Measurements from ENCODE around the gene MPL.

Gene MPL

DNA sequence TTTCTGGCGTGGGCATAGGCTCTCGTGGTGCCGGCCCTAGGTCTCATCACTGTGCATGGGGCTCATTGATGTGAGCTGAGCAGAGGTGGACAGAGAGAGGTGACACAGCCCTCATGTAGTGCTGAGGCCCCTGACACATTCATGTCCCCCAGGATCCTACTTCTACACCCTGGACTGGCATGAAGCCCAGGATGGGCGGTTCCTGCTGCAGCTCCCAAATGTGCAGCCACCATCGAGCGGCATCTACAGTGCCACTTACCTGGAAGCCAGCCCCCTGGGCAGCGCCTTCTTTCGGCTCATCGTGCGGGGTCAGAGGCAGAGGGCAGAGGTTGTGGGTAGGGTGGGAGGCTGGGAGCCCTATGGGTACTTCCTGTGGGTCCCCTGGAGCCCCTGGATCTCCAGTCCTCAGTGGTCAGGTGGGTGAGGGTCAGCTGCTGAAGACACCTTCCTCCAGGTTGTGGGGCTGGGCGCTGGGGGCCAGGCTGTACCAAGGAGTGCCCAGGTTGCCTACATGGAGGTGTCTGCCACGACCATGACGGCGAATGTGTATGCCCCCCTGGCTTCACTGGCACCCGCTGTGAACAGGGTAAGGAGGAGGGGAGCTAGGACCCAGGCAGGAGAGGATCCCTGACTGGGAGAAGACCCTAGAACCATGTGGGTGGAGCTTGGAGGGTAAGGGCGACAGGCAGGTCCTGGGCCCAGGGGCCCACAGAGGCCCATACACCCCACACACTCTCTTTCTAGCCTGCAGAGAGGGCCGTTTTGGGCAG is 30.7 kb upstream of the MPL start:
- no peak for DNase-seq

DNA sequence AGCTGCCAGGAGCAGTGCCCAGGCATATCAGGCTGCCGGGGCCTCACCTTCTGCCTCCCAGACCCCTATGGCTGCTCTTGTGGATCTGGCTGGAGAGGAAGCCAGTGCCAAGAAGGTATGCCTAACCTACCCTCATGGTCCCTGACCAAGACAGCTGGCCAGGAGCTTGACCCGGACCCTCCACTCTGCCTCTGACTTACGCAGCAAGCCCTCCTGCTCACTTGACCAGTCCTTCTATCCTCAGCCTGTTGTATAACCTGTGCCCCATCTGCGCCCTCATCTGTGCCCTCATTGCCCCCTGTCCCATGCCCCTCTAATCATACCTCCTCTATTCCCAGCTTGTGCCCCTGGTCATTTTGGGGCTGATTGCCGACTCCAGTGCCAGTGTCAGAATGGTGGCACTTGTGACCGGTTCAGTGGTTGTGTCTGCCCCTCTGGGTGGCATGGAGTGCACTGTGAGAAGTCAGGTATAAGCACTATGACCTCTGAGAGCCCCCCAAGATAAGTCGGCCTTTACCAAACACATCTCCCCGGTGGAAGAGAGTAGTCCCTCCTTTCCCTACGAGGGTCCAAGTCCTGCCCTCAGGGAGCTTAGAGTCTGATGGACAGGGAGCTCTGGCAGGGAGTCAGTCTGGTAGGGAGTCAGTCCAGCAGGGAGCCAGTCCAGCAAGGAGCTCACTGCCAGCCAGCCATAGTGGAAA is 30.0 kb upstream of the MPL start:
- no peak for DNase-seq

DNA sequence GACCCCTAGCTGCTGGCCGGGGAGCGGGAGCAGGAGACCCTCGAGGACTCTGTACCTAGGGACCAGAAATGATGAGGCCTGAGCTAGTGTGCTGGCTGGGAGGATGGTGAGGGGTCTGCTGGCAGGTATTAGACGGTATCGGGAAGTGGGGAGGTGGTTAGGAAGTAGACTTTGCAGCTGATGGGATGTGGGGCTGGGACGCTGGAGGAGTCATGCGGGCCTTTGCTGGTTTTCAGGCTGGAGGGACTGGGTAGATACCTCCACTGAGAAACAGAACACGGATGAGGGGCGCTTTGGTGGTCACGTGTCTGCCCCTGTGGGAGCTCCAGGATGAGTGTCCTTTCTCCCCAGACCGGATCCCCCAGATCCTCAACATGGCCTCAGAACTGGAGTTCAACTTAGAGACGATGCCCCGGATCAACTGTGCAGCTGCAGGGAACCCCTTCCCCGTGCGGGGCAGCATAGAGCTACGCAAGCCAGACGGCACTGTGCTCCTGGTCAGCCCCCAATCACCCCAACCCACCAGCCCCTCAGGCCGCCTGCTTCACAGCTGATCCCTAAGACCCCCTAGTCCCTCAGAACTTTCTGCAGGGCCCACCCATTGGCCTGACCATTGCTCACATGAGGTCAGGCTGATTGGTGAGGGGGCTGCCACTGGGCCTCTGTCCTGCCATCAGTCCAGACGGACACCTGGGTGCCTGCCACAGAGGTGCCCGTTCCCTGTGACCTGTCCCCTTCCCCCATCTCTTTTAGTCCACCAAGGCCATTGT is 28.8 kb upstream of the MPL start:
- no peak for DNase-seq

DNA sequence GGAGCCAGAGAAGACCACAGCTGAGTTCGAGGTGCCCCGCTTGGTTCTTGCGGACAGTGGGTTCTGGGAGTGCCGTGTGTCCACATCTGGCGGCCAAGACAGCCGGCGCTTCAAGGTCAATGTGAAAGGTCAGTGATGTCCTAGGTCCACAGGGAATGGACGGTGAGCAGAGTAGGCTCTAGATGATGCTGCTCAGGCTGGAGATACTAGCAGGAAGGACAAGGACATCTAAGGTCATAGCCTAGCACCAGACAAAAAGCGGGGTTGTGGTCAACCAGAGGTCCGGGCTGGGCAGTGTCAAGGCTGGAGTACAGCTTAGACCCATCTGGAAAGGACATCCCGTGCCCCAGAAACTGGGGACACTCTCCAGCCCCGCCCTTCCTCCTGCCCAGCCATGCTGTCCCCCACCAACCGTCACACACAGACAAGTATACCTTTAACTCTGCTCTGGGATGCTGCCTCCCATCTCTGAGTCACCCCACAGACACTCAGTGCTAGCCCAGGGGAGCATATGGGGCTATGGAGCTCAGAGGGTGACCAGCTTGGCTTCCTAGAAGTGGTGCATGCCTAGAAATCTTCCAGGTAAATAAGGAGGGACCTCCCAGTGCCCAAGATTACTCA is 28.1 kb upstream of the MPL start:
- no peak for DNase-seq

DNA sequence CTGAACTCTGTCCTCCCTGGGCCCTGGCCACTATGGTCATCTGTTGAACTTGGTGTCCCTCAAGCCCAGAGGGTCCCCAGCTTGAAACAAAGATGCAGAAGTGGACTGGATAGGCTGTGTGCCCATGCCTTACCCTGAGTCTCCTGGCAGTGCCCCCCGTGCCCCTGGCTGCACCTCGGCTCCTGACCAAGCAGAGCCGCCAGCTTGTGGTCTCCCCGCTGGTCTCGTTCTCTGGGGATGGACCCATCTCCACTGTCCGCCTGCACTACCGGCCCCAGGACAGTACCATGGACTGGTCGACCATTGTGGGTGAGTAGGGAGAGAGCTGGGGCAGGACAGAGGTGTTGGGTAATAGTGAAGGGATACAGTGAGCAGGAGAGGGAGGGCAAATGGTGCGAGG is 26.1 kb upstream of the MPL start:
- DNase-seq = no peak

DNA sequence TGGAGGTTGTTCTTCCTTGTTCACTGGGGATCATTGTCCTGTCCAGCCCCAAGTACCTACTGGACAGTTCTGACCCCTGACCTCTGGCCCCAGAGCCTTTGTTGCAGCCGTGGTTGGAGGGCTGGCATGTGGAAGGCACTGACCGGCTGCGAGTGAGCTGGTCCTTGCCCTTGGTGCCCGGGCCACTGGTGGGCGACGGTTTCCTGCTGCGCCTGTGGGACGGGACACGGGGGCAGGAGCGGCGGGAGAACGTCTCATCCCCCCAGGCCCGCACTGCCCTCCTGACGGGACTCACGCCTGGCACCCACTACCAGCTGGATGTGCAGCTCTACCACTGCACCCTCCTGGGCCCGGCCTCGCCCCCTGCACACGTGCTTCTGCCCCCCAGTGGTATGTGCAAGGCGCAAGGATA is 25.4 kb upstream of the MPL start:
- DNase-seq = no peak

DNA sequence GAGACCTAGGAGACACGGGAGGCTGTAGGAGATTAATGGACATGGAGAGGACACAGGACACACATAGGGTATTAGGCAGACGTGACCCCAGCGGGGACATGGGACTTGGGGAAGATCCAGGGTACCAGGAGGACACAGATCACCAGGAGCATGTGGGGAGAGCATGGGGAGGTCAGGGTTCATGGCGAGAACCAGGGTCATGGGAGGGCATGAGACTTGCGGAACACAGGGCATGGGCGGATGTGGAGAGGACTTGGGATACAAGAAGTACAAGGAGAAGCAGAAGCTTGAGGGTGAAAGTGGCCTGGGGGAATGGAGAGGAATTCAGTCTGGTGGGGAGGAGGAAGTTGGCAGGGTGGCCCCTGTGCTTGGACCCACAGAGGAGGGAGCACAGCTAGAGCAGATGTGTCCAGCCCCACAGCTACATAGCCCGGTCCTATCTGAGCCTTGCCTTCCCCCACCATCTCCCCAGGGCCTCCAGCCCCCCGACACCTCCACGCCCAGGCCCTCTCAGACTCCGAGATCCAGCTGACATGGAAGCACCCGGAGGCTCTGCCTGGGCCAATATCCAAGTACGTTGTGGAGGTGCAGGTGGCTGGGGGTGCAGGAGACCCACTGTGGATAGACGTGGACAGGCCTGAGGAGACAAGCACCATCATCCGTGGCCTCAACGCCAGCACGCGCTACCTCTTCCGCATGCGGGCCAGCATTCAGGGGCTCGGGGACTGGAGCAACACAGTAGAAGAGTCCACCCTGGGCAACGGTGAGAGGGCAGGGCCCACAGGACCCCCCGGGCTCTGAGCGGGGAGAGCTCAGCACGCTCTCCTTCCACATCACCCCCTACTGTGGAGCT is 24.7 kb upstream of the MPL start:
- DNase-seq = no peak

DNA sequence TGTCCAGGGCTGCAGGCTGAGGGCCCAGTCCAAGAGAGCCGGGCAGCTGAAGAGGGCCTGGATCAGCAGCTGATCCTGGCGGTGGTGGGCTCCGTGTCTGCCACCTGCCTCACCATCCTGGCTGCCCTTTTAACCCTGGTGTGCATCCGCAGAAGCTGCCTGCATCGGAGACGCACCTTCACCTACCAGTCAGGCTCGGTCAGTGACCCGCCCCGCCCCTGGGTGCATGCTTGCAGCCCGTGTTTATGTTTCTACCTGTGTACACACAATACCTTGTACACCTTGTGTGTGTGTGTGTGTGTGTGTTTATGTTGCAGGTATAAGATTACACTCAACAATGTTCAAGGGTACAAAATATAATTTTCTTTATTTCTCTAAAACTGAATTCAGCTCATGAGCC is 23.8 kb upstream of the MPL start:
- no peak for DNase-seq

DNA sequence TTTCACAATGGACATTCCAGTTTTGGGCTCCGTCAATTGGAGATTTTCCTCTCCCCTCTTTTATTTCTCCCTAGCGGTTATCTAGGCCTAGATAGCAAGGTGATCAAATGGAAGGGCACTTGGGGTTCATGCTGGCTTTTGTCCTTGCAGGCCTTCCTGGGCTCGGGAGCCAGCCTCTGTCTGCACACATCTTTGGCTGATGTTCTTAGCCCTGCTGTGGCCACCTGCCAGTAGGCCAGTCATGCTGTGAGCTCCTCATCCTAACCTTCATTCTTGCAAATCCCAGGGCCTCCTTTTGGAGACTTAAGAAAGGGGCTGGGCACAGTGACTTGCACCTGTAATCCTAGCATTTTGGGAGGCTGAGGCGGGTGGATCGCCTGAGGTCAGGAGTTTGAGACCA is 23.4 kb upstream of the MPL start:
- DNase-seq = no peak

DNA sequence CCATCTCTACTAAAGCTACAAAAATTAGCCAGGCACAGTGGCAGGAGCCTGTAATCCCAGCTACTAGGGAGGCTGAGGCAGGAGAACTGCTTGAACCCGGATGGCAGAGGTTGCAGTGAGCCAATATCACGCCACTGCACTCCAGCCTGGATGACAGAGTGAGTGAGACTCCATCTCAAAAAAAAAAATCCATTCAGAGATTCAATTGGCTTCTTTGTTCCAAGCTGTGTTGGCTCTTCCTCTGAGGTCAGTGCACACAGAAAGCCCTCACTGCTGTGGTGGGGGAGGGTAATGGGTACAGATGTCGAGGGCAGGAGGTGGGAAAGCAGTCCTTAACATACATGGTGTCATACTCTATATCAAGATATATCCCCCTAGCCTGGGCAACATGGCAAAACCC is 22.1 kb upstream of the MPL start:
- peak in 4 of 14 donors; percentile 28 to 56 (median 34) for DNase-seq

DNA sequence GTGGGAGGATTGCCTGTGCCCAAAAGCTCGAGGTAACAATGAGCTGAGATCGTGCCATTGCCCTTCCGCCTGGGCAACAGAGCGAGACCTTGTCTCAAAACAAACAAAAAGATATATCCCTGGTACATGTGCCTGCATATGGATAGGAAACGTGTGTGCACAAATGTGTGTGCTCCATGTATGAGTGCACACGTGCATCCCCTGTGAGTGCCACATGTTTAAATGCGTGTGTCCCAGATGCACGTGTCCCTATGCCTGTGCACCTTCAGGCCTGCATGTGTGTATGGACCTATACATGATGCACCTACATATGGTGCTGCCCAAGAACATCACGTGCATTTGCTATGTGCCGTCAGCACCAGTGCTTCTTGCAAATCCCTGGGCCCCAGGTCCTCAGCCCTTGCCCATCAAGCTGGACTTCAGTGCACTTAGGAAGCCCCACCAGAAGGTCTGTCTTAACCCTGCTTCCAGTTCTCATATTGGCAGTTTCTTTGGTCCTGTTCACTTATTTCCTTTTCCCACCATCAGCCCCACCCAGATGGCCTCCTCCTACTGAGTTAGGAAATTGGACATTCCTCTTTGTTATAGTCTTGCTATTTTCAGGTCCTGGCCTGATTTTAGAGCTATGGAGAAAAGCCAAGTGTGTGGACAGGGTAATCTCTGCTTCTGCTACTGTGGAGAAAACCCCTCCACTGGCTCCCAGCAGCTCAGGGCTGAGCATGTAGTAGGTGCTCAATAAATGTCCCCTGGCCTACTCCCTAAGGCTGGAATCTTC is 21.5 kb upstream of the MPL start:
- DNase-seq = no peak

DNA sequence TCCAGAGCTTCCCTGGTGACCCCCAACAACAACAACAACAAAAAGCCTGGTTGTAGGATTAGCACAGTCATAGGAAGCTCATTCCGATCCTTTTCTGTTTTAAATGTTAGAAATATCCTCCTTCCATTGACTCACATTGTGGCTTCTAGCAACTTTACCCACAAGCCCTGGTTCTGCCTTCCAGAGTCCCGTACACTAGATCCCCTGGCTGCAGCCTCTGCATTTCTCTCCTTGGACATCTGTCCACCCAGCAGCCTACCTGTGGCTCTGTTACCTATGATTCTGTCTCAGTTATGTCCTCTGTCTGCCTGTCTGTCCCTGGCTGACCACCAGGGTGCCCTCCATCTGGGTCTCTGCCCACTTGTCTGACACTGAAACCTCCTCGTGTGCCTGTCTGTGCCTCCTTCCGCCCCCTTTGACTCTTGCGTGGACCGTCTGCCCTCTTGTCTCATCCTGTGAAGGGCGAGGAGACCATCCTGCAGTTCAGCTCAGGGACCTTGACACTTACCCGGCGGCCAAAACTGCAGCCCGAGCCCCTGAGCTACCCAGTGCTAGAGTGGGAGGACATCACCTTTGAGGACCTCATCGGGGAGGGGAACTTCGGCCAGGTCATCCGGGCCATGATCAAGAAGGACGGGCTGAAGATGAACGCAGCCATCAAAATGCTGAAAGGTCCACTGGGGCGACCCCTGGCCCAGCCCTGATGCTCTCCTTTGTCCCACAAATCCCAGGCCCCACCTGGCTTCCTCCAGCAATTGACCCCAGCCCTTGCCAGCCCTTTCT is 20.7 kb upstream of the MPL start:
- DNase-seq = no peak

DNA sequence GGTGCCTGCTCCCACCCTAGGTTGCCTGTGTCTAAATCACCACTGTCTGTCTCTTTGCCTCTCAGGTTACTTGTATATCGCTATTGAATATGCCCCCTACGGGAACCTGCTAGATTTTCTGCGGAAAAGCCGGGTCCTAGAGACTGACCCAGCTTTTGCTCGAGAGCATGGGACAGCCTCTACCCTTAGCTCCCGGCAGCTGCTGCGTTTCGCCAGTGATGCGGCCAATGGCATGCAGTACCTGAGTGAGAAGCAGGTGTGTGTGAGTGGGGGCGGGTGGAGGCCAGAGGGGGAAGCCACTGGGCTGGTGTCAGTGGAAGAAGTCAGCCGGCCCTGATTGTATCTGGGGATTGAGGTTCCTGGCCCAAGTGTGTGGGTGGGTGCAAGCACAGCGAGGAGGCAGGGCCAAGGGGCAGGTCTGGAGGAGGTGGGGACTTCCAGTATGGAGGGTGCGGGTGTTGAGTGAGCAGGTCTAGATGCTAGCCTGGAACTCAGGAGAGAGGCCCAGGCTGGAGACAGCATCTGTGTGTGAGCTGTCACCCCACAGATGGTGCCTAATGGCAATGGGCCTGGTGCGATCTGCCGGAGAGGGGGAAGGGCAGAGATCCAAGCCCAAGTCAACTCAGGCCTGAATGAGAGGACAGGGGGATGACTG is 19.7 kb upstream of the MPL start:
- DNase-seq = peak in 10 of 14 donors; percentile 26 to 77 (median 46)

DNA sequence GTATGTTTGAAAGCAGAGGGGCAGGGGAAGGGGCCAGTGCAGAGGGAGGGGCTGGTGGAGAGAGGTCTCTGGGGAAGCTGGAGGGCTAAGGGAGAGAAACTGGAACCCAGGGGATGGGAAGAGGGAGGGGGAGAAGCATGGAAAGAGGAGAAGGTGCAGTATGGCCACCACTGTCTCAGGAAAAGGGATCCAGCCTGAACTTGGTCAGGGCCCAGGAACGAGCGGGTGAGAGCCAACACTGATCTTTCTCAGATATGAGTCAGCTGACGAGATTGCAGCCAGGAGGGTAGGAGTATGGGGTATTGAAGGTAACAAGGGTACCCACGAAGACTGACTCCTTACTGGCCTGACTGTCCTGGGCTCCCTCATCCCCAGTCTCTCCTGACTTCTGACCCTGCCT is 18.8 kb upstream of the MPL start:
- no peak for DNase-seq

DNA sequence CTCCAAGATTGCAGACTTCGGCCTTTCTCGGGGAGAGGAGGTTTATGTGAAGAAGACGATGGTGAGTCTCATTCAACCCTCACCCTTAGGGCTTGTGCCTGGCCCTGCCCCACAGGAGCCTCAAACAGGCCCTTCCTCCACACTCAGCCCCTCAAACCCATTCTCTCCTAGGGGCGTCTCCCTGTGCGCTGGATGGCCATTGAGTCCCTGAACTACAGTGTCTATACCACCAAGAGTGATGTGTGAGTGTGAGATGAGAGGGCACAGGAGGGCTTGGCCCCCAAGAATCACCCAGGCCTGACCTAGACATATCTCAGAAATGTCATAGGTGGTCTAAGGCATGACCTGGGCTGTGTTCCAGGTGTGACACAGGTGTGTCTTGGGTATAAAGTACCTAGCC is 18.3 kb upstream of the MPL start:
- DNase-seq = no peak

DNA sequence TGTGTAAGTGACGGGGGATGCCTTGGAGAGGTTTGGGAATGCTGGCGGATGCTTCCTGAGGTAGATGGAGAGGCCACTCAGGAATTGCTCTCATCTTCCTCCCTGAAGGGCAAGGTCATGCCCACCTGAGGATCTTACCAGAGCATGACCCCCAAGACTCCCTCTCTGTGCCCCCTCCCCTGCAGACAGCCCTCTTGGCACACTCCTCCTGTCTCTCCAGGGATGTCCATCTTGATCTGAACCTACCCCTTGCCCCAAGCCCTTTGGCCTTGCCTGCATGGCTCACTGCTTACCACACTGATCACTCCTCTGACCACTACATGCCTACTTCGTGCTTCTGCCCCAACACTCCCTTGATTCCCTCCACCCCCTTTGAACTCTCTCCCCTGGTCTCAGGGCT is 17.9 kb upstream of the MPL start:
- no peak for DNase-seq

DNA sequence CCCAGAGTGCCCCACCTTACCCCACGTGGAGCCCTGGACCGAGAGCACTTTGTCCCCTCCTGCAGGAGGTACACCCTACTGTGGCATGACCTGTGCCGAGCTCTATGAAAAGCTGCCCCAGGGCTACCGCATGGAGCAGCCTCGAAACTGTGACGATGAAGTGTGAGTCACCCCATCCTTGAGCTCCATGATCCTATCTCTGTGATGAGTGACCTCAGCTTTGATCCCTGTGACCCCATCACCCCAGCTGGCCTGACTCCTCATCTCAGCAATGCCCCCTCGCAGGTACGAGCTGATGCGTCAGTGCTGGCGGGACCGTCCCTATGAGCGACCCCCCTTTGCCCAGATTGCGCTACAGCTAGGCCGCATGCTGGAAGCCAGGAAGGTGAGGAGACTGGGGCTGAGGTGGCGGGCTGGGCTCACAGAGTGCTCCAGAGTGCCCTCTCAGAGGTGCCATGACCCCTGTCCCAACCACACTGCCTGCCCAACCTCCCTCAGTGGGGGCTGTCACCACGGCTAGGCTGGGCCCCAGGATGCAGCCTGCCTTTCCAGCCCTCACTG is 16.2 kb upstream of the MPL start:
- DNase-seq = no peak

DNA sequence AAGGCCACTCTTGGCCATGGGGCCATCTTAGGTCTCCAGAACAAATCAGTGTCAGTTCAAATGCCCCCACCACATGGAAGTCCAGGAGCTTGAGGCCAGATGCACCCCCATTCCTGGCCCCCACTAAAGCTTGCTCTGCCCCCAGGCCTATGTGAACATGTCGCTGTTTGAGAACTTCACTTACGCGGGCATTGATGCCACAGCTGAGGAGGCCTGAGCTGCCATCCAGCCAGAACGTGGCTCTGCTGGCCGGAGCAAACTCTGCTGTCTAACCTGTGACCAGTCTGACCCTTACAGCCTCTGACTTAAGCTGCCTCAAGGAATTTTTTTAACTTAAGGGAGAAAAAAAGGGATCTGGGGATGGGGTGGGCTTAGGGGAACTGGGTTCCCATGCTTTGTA is 15.1 kb upstream of the MPL start:
- DNase-seq = no peak

DNA sequence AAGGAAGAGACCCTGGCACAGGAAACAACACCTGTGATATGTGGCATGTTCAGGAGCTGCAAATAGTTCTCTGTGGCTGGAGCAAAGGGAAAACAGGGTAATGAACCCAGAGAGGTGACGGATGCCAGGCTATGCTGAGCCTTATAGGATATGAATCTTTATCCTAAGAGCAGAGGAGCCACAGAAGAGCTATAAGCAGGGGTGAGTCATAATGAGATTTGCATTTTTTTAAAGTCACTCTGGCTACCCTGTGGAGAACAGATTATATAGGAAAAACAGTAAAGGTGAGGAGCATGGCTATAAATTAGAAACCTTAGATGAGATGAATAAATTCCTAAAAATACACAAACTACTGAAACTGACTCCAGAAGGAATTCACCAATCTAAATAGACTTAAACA is 12.8 kb upstream of the MPL start:
- DNase-seq = no peak

DNA sequence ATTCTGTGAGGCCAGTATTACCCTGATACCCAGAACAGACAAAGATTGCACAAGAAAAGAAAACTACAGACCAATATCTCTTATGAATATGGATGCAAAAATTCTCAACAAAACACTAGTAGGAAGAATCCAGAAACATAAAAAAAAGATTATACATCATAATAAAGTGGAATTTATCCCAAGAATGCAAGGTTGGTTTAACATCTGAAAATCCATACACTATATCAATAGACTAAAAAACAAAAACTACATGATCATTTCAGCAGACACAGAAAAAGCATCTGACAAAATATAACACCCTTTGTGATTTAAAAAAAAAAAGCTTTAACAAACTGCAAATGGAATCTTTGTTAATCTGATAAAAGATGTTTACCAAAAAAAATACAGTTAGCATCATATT is 12.2 kb upstream of the MPL start:
- no peak for DNase-seq
